Hippocampal formation (tissue), 2 donors: Measurements from ENCODE around the gene SLC25A51.
A peak's percentile ranks its signal among the peaks of the same experiment; 100 is the strongest.

Source experiments
- DNase-seq, 2 donors: peaks; one replicate each; lab custom pipeline; 2025; lab: John Stamatoyannopoulos, UW

Gene SLC25A51

DNA sequence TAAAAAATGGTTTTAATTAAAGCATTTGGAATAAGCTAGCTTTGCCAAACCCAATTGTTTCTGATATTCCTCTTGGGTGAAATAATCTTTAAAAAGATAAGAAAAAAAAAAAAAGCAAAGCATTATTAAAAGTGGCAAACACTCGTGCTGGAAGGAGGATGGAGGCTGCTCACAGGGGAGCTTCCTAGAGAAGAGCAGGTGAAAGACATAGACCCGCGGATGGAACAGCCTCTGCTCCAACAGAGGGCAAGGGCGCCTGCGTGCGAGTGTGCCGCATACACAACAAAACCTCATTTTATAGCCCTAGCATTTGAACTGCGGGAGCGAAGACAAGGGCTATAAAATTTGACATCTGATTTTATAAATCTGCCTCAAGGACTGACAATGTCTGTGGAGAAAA lies 33.4 kb upstream of the SLC25A51 start:
- no peak for DNase-seq

DNA sequence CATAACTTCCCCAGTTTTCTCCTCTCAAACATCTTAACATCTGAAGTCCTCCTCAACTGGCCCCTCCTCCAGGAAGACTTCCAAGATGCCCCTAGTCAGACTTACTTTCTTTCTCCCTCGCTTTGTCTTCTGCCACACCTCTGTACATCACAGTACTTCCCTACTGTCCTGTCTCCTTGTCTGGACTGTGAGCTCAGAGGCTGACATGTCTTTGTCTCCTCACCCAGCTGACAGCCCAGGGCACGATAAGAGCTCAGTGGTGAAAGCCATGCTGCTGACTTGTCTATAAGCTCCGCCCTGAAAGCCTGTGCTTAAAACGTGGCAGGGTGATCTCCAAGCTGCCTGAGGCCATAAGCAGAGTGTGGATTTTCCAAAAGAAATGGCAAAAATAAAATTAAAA lies 33.0 kb upstream of the SLC25A51 start:
- DNase-seq = no peak

- DNase-seq = no peak
These were observed 32.4 kb upstream of the SLC25A51 start for GRCh38 chr9:37936376-37936775.

DNA sequence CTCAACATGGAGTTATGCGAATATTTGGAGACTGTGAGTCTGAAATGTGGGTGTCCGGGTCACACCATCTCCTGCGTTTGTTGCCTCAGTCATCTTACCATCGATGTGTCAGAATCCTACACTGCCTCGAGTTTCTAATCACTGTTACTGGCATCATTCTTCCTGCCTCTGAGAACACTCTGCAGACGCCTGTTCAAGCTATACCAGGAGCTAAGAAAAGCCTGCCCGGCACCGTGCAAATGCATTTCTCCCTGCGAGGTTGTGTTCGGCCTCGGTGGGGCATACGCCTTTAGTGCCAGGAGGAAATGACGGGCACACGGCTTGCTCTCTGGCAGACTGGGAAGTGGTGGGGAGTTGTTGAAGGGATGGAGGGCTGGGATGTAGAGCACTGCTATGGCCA lies 31.2 kb upstream of the SLC25A51 start:
- DNase-seq = no peak

- no peak for DNase-seq
These were observed 27.7 kb upstream of the SLC25A51 start for GRCh38 chr9:37931592-37931991.

- DNase-seq = no peak
These were observed 25.5 kb upstream of the SLC25A51 start for GRCh38 chr9:37929441-37929895.

DNA sequence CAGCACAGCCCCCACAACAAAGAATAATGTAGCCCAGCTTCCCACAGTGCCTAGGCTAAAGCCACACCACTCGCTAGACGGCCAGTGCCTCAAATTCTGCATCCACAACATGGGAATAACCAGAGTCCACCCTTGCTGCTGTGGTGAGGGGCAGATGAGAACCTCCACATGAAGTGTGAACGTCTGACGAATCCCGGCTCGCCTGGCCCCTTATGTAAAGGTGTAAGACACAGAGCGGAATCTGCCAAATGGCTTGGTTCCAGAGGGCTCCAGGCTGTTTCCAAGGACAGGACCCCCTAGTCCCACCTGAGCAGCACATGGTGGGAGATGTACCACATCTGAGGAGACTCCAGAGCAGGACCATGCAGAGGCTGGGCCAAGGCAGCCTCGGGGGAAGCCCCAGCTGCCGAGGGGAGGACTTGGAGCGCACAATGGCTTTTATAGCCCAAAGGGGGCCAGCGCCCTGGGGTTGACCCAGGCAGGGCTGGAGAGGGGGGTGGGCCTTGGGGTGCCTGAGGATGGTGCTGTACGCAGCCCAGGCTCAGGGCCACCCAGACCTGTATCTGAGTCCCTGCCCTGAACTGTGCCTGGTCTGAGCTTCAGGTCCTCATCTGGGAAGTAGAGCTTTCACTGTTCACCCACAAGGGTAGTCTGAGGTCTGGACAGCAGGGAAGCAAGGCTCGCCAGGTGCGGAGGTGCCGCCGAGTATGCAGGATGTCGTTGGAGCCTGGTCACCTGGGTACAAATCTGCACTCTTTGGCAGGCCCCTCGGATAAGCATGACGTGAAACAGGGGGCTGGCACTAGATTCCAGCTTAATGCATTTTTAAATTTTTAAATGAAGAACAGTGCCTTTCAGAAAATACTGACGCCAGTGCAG lies 24.9 kb upstream of the SLC25A51 start:
- no peak for DNase-seq

DNA sequence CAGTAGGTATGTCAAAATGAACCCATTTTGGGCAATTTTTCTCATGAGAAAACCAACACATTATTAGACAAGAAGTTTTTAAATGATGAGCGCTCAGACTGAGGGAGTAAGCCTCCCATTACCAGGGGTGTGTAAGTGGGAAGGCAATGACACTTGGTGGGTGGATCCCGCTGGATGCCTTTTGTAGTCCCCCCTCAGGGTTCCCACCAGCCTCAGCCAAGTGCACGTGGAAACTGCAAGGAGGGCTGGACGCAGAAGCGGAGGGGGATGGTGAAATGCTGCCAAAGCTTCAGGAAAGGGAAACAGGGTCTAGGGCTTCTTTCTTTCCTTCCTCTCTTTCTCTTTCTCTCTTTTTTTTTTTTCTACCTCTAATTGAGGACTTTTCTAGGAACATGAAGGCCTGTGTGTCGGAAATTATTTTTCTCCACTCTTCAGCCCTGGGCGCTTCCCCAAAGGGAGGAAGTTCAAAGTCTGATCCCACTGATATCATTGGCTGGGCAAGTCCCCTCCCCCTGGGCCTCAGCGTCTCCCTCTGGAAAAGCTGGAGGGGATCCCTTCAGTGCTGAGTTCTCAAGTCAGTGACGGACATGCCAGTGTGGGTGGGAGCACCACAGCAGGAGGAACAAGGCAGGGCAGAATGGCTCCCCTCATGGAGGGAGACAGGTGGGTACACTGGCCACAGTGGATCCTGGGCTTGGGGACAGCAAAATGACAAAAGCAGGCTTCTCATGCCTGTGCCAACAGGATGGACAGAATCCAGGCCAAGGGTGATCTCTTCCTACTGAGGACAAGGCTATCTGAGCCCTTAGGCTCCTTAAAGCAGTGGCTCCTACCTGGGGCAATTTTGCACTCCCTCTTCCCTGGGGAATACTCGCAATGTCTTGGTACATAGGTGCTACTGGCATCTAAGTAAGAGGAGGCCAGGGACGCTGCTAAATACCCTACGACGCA lies 23.9 kb upstream of the SLC25A51 start:
- peak in 1 of 2 donors; percentile 22 for DNase-seq

- DNase-seq = no peak
These were observed 23.2 kb upstream of the SLC25A51 start for GRCh38 chr9:37927132-37927531.

- DNase-seq = no peak
These were observed 22.8 kb upstream of the SLC25A51 start for GRCh38 chr9:37926737-37927118.

DNA sequence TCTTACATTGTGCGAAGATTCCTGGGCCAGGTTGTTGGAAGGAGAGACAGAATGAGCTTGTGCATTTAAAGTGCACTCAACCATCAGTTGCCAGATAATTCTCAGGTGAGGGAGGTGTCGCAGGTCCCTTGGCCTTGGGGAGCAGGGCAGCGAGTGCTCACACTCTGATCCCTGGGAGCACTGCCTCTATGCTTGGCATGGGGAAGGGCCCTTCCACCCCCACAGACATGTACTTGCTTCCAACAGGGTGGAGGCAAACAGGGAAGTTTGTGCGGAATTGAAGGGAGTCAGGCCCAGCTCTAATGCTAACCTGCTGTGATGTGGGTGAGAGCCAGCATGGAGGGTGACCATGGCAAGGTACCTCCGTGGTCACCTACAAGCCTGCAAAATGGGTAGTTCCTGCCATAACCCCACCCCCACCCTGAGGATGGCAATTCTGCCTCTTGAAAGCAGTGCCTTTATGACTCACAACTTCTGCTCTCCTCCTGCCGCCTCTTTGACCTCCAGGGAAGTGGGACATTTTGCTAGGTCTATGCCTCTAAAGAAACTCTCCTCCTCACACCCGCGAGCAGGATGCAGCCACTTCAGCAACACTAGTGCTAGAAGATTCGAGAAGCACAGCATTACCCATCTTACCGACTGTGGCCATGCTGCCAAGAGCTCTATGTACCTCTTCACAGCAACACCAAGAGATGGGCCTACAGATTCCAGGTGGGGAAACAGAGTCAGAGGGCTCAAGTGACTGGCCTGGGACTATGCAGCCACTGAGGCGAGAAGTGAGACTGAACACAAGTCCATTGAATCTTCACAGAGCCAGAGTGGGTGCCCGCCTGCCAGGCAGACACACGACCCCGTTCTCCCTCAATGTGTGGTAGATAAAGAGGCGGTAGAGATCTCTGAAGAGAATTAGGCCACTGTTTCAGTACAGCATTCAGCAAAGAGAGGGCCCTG lies 22.1 kb upstream of the SLC25A51 start:
- DNase-seq = no peak

DNA sequence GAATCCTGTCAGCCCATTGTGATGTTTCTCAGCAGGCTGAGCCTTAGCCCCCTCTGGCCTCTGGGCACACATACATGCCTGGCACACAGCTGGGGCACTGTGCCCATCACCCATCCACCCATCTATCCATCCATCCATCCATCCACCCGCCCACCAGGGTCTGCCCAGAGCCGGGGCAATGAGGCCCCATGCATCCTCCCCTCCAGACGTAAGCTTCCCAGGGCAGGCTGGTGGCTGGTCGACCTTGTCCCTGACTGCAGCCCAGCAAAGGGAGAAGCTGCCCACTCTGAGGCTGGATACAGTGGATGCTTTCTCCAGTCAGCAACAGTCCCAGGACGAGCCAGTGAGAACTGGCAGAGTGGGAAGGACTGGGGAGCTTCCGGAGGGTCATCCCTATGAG lies 21.1 kb upstream of the SLC25A51 start:
- DNase-seq = no peak

DNA sequence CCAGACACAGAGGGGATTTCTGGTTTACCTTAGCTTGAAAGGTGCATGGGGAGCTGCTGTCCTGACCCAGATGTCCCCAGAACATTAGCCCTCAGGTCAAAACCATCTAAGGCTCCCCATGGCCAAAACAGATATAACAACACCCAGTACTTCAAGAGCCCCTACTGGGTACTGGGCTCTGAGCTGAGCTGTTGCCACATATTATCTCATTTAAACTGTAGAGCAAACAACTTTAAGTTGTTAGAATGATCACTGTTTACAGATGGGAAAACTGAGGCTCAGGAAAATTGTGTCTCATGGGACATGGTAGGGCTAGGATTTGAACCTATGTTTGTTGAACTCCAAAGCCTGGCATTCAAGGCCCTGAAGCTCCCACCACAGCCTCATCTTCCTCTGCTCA lies 20.6 kb upstream of the SLC25A51 start:
- no peak for DNase-seq

DNA sequence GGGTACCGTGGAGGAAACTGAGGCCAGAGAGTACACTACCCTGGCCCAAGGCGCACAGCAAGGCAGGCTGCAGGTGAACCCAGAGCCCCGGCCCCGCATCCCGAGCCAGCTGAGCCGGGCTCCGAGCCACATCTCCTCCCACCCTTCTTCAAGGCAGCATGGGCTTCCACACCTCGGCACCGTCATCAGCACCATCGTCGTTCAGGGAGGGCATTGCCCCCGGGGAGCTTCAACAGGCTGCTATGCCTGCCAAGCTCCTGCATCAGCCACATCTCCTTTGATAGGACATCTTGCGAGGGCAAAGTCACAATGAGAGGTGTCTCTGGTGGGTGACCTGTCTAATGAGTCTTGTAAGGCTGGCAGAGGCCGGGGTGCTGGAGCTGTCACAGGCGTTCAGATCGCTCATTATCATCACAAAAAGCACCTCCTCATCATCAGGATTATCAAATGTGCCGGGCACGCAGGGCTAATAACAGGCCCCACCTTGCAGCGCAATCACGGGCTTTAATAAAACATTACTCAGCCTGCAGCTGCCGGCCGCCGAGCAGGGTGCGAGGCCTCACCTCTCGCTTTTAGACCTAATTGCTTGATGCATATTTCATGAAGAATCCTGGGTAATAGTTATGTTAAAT lies 20.0 kb upstream of the SLC25A51 start:
- DNase-seq = no peak

- no peak for DNase-seq
These were observed 19.3 kb upstream of the SLC25A51 start for GRCh38 chr9:37923118-37923795.

GRCh38 chr9:37922363-37923117 lies 18.6 kb upstream of the SLC25A51 start:
- DNase-seq = no peak

- DNase-seq = no peak
These were observed 17.8 kb upstream of the SLC25A51 start for GRCh38 chr9:37921546-37922300.

DNA sequence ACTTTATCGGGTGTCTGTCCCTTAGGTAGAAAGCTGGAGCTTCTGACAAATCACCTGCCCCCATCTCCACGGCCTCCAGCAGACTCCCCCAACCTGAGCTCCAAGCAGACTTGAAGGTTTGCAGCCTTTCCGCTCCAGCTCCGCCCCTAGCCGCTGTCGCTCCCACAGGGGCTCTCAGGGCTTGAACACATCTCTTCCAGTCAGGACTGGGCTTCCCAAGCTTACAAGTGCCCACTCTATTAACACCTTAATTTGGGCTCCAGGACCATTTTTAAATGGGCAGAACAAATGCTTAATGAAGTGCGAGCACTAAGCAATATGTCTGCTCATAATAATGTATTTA lies 17.2 kb upstream of the SLC25A51 start:
- no peak for DNase-seq

- no peak for DNase-seq
These were observed 16.7 kb upstream of the SLC25A51 start for GRCh38 chr9:37920471-37921167.
